GM12801 (cell line): ENCODE measurements around the gene CLMN.

Experiments
- CTCF ChIP-seq: IDR thresholded peaks from one replicate; pipeline ENCODE4 v1.5.1; 2011; ENCODE audit warnings: control low read depth; ENCODE audit not compliant: insufficient read length; ENCODE audit errors: extremely low read depth

CLMN gene

GRCh38 chr14:95180966-95181741 is 138.6 kb downstream of the CLMN start:
- no peak for TF ChIP-seq CTCF

- TF ChIP-seq CTCF, result no peak
These were observed 145.4 kb downstream of the CLMN start for GRCh38 chr14:95174184-95174792.

GRCh38 chr14:95173518-95173917 is 146.2 kb downstream of the CLMN start:
- no peak for TF ChIP-seq CTCF

- TF ChIP-seq CTCF, result no peak
These were observed 152.5 kb downstream of the CLMN start for GRCh38 chr14:95167177-95167576.

- no peak for TF ChIP-seq CTCF
These were observed 154.2 kb downstream of the CLMN start for GRCh38 chr14:95165517-95165916.

GRCh38 chr14:95164506-95164905 is 155.2 kb downstream of the CLMN start:
- TF ChIP-seq CTCF, result no peak

GRCh38 chr14:95163666-95164065 is 156.0 kb downstream of the CLMN start:
- no peak for TF ChIP-seq CTCF
